Measurements from ENCODE around the gene N4BP2L2.

N4BP2L2 gene

GRCh38 chr13:32432856-32433255 is 105.7 kb downstream of the N4BP2L2 start:
- TF ChIP-seq CTCF (conservative IDR thresholded peaks at IDR 0.05; ENCODE audit: low read depth, low read length), result no peak
- DNase-seq (ENCODE audit: low read depth), result no peak
- H3K4me3 ChIP-seq (ENCODE audit: low read length), result no peak overlapping the region

- no peak for DNase-seq (ENCODE audit: low read depth)
These were observed 107.2 kb downstream of the N4BP2L2 start for GRCh38 chr13:32431361-32431760.

GRCh38 chr13:32430018-32430747 is 108.4 kb downstream of the N4BP2L2 start:
- no peak overlapping the region for H3K4me3 ChIP-seq (ENCODE audit: low read length)
- TF ChIP-seq CTCF (conservative IDR thresholded peaks at IDR 0.05; ENCODE audit: low read depth, low read length), result no peak
- DNase-seq (ENCODE audit: low read depth), result no peak

More at GRCh38 chr13:32431361-32431760, 107.2 kb downstream of the N4BP2L2 start:
- no peak for TF ChIP-seq CTCF (conservative IDR thresholded peaks at IDR 0.05; ENCODE audit: low read depth, low read length)
- H3K4me3 ChIP-seq (ENCODE audit: low read length), result no peak overlapping the region

GRCh38 chr13:32429433-32429909 is 109.1 kb downstream of the N4BP2L2 start:
- H3K4me3 ChIP-seq (ENCODE audit: low read length), result no peak overlapping the region
- TF ChIP-seq CTCF (conservative IDR thresholded peaks at IDR 0.05; ENCODE audit: low read depth, low read length), result no peak
- DNase-seq (ENCODE audit: low read depth), result no peak

GRCh38 chr13:32428581-32429432 is 109.8 kb downstream of the N4BP2L2 start:
- DNase-seq (ENCODE audit: low read depth), result no peak
- H3K4me3 ChIP-seq (ENCODE audit: low read length), result peak overlapping the region; percentile 67
- no peak for TF ChIP-seq CTCF (conservative IDR thresholded peaks at IDR 0.05; ENCODE audit: low read depth, low read length)

- TF ChIP-seq CTCF (conservative IDR thresholded peaks at IDR 0.05; ENCODE audit: low read depth, low read length), result no peak
- no peak for DNase-seq (ENCODE audit: low read depth)
These were observed 110.6 kb downstream of the N4BP2L2 start, which contains the start of gene N4BP2L1 for GRCh38 chr13:32427852-32428580. Gene N4BP2L1 (minus strand): TSS chr13:32428130. CDS start chr13:32428082, 48 bp downstream.

More at GRCh38 chr13:32427852-32428580, 110.6 kb downstream of the N4BP2L2 start, which contains the start of gene N4BP2L1:
- H3K4me3 ChIP-seq (ENCODE audit: low read length), result peak within 1 kb of the TSS; percentile 67
